PC-3 (cell line): Measurements from ENCODE around the gene MYH6.

ENCODE experiments used
- EZH2 ChIP-seq: fragments of 300-600 bp; sonication (generic); IDR thresholded peaks from one replicate; pipeline ENCODE4 v1.6.1; 2017; ENCODE audit warnings: antibody characterized with exemption, mild to moderate bottlenecking, low read length; ENCODE audit not compliant: unreplicated experiment
- EZH2phosphoT487 ChIP-seq: fragments of 300-600 bp; sonication (generic); IDR thresholded peaks from 2 replicates; pipeline ENCODE4 v1.6.1; 2018; ENCODE audit warnings: mild to moderate bottlenecking, antibody characterized with exemption, low read length, borderline replicate concordance
- TF ChIP-seq, protein P1 (sequence below): fragments of 300-600 bp; sonication (generic); conservative IDR thresholded peaks from 2 replicates; pipeline ENCODE4 v1.5.1; 2017; ENCODE audit warnings: antibody characterized with exemption, low read depth, mild to moderate bottlenecking, low read length

GRCh38 chr14:23418021-23418420 lies 9.9 kb upstream of the MYH6 start:
- TF ChIP-seq, protein P1, sequence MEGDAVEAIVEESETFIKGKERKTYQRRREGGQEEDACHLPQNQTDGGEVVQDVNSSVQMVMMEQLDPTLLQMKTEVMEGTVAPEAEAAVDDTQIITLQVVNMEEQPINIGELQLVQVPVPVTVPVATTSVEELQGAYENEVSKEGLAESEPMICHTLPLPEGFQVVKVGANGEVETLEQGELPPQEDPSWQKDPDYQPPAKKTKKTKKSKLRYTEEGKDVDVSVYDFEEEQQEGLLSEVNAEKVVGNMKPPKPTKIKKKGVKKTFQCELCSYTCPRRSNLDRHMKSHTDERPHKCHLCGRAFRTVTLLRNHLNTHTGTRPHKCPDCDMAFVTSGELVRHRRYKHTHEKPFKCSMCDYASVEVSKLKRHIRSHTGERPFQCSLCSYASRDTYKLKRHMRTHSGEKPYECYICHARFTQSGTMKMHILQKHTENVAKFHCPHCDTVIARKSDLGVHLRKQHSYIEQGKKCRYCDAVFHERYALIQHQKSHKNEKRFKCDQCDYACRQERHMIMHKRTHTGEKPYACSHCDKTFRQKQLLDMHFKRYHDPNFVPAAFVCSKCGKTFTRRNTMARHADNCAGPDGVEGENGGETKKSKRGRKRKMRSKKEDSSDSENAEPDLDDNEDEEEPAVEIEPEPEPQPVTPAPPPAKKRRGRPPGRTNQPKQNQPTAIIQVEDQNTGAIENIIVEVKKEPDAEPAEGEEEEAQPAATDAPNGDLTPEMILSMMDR: no peak
- TF ChIP-seq EZH2 (no peak), EZH2phosphoT487 (no peak)
